ENCODE data around the gene RNF167.

RNF167 gene
- total RNA-seq, result 28.1 to 51.3 reads per million in 2 donors

- DNase-seq, result peak; percentile 81 to 100 (median 94)
These were observed at the start of gene RNF167, which contains the start of gene SLC25A11 for GRCh38 chr17:4939796-4940554. RNF167 (plus strand) TSS chr17:4940268; CDS start chr17:4940910, 642 bp downstream. SLC25A11 (minus strand) TSS chr17:4940046; CDS start chr17:4939910, 136 bp downstream.

- DNase-seq, result no peak
These were observed 48.4 kb upstream of the RNF167 start for GRCh38 chr17:4891411-4892410.

GRCh38 chr17:4892499-4893221 is 47.4 kb upstream of the RNF167 start:
- no peak for DNase-seq

GRCh38 chr17:4893272-4893671 is 46.8 kb upstream of the RNF167 start:
- no peak for DNase-seq

- DNase-seq, result no peak
These were observed 46.1 kb upstream of the RNF167 start for GRCh38 chr17:4893721-4894560.

GRCh38 chr17:4895121-4895520 is 44.9 kb upstream of the RNF167 start:
- DNase-seq, result no peak

GRCh38 chr17:4895657-4896331 is 44.3 kb upstream of the RNF167 start:
- DNase-seq, result no peak

- DNase-seq, result no peak
These were observed 43.5 kb upstream of the RNF167 start for GRCh38 chr17:4896332-4897197.

GRCh38 chr17:4897198-4897687 is 42.8 kb upstream of the RNF167 start:
- DNase-seq, result no peak

- no peak for DNase-seq
These were observed 42.3 kb upstream of the RNF167 start for GRCh38 chr17:4897785-4898184.

GRCh38 chr17:4898351-4898750 is 41.7 kb upstream of the RNF167 start:
- DNase-seq, result no peak

GRCh38 chr17:4898927-4899326 is 41.1 kb upstream of the RNF167 start:
- DNase-seq, result no peak

- DNase-seq, result peak; percentile 85 to 97 (median 92)
These were observed 40.5 kb upstream of the RNF167 start, which contains the start of gene C17orf107 for GRCh38 chr17:4899341-4900230. C17orf107 (plus strand) TSS chr17:4899536; CDS start chr17:4899763, 227 bp downstream.

- DNase-seq, result peak in 4 of 5 experiments; percentile 30 to 86 (median 58)
These were observed 39.6 kb upstream of the RNF167 start for GRCh38 chr17:4900231-4901107.

- no peak for DNase-seq
These were observed 38.9 kb upstream of the RNF167 start for GRCh38 chr17:4901108-4901647.

- DNase-seq, result no peak
These were observed 38.3 kb upstream of the RNF167 start for GRCh38 chr17:4901648-4902344.

- no peak for DNase-seq
These were observed 37.5 kb upstream of the RNF167 start for GRCh38 chr17:4902540-4902939.

All from T-helper 2 cell (primary cell).